IMR-90 (cell line): ENCODE measurements around the gene PHEX. TPM values are rescaled to one million over a fixed set of nuclear protein-coding genes. Genes with fewer than 3 reads are reported as not detected.

Source experiments
- ATAC-seq: fragments of 200-7000 bp; cut with Tn5 transposase; 2 replicates; pipeline ENCODE4 v1.9.1; 2020; ENCODE audit warnings: low read depth, mild to moderate bottlenecking, moderate library complexity
- BruUV-seq: library from RNA; stranded (reverse); fragments of 400-500 nt; replicated peaks from 2 replicates; lab custom pipeline; 2021; lab: Mats Ljungman, UMichigan
- CTCF ChIA-PET: fragments of 300-600 bp; formaldehyde crosslinking; extraction: SDS; loops from one replicate; lab custom pipeline; 2021; ENCODE audit warnings: antibody characterized with exemption; lab: Yijun Ruan, JAX
- POLR2A ChIA-PET: fragments of 300-600 bp; sonication (Branson Sonifier 250); formaldehyde crosslinking; loops from one replicate; lab custom pipeline; 2022; ENCODE audit warnings: antibody characterized with exemption; ENCODE audit not compliant: unreplicated experiment; lab: Charles Lee
- DNase-seq: peaks from one replicate; pipeline ENCODE4 v3.0.0; 2013
- H2AFZ ChIP-seq: replicated peaks from 2 replicates; pipeline ENCODE3; 2013; ENCODE audit warnings: low read length, mild to moderate bottlenecking; ENCODE audit not compliant: poor library complexity
- H2AK5ac ChIP-seq: 2 replicates; pipeline ENCODE4 v1.6.1; 2013; ENCODE audit warnings: low read depth, low read length, inconsistent platforms
- H2AK9ac ChIP-seq: replicated peaks from 2 replicates; pipeline ENCODE3; 2013; ENCODE audit warnings: mild to moderate bottlenecking, low read depth, low read length, moderate library complexity; ENCODE audit not compliant: poor library complexity
- H2BK120ac ChIP-seq: 2 replicates; pipeline ENCODE4 v1.6.1; 2013; ENCODE audit warnings: low read depth, low read length, inconsistent platforms
- H2BK15ac ChIP-seq: 3 replicates; pipeline ENCODE4 v1.6.1; 2013; ENCODE audit warnings: low read depth, low read length, inconsistent platforms
- H2BK20ac ChIP-seq: 2 replicates; pipeline ENCODE4 v1.6.1; 2013; ENCODE audit warnings: low read depth, mild to moderate bottlenecking, inconsistent platforms, low read length, moderate library complexity
- H2BK5ac ChIP-seq: 2 replicates; pipeline ENCODE4 v1.6.1; 2013; ENCODE audit warnings: mild to moderate bottlenecking, low read depth, low read length, inconsistent platforms; ENCODE audit not compliant: poor library complexity, severe bottlenecking
- H3K14ac ChIP-seq: replicated peaks from 2 replicates; pipeline ENCODE4 v1.6.1; 2013; ENCODE audit warnings: low read depth, low read length, inconsistent platforms
- H3K18ac ChIP-seq: 2 replicates; pipeline ENCODE4 v1.6.1; 2013; ENCODE audit warnings: low read depth, low read length, control low read depth
- H3K23ac ChIP-seq: 2 replicates; pipeline ENCODE4 v1.6.1; 2013; ENCODE audit warnings: low read depth, low read length, inconsistent platforms
- H3K27ac ChIP-seq: 2 replicates; pipeline ENCODE4 v1.5.1; 2013; ENCODE audit warnings: mild to moderate bottlenecking, control low read depth, low read length; ENCODE audit not compliant: insufficient read depth
- H3K27me3 ChIP-seq: 2 replicates; pipeline ENCODE4 v1.6.1; 2013; ENCODE audit warnings: low read length; ENCODE audit not compliant: control insufficient read depth, insufficient read depth
- H3K36me3 ChIP-seq: 2 replicates; pipeline ENCODE4 v1.6.1; 2013; ENCODE audit warnings: low read length, mixed read lengths; ENCODE audit not compliant: control insufficient read depth, insufficient read depth
- H3K4ac ChIP-seq: 2 replicates; pipeline ENCODE4 v1.6.1; 2013; ENCODE audit warnings: low read depth, low read length, inconsistent platforms
- H3K4me1 ChIP-seq: 2 replicates; pipeline ENCODE4 v1.6.1; 2013; ENCODE audit warnings: low read length, mixed read lengths; ENCODE audit not compliant: control insufficient read depth, insufficient read depth
- H3K4me2 ChIP-seq: 2 replicates; pipeline ENCODE4 v1.6.1; 2013; ENCODE audit warnings: low read depth, mild to moderate bottlenecking, control low read depth, low read length, moderate library complexity
- H3K4me3 ChIP-seq: 2 replicates; pipeline ENCODE4 v1.5.1; 2013; ENCODE audit warnings: low read depth, mild to moderate bottlenecking, control low read depth, low read length, moderate library complexity; ENCODE audit not compliant: insufficient read depth
- H3K56ac ChIP-seq: 2 replicates; pipeline ENCODE4 v1.6.1; 2013; ENCODE audit warnings: low read length, inconsistent platforms; ENCODE audit not compliant: insufficient read depth; ENCODE audit errors: extremely low read depth
- H3K79me1 ChIP-seq, 2 experiments: 2 replicates each; pipeline ENCODE4 v1.6.1; 2013; ENCODE audit warnings: low read length in 2 of 2, inconsistent platforms in 1 of 2, low read depth in 1 of 2
- H3K9ac ChIP-seq: 2 replicates; pipeline ENCODE4 v1.6.1; 2013; ENCODE audit warnings: low read depth, low read length, control low read depth
- H3K9me1 ChIP-seq: 2 replicates; pipeline ENCODE4 v1.6.1; 2013; ENCODE audit warnings: low read length, inconsistent platforms; ENCODE audit not compliant: insufficient read depth
- H3K9me3 ChIP-seq: 2 replicates; pipeline ENCODE4 v1.6.1; 2013; ENCODE audit warnings: low read length; ENCODE audit not compliant: control insufficient read depth, insufficient read depth
- H4K20me1 ChIP-seq: 2 replicates; pipeline ENCODE4 v1.6.1; 2013; ENCODE audit warnings: low read length, inconsistent platforms; ENCODE audit not compliant: insufficient read depth
- H4K5ac ChIP-seq: 2 replicates; pipeline ENCODE4 v1.6.1; 2013; ENCODE audit warnings: mild to moderate bottlenecking, low read depth, low read length, control low read depth
- H4K8ac ChIP-seq, 2 experiments: 2 replicates each; pipeline ENCODE4 v1.6.1; 2013; ENCODE audit warnings: low read depth in 2 of 2, low read length in 2 of 2, control low read depth in 1 of 2, inconsistent platforms in 1 of 2
- H4K91ac ChIP-seq: 2 replicates; pipeline ENCODE4 v1.6.1; 2013; ENCODE audit warnings: low read depth, low read length, inconsistent platforms; ENCODE audit not compliant: insufficient read depth
- BHLHE40 ChIP-seq: fragments of 150-350 bp; IDR thresholded peaks from 2 replicates; pipeline ENCODE4 v1.6.1; 2016; ENCODE audit warnings: mild to moderate bottlenecking, low read depth, low read length
- CEBPB ChIP-seq: IDR thresholded peaks from 2 replicates; pipeline ENCODE4 v1.6.1; 2012; ENCODE audit warnings: low read depth, low read length, improper control_type of control experiment
- CHD1 ChIP-seq: IDR thresholded peaks from 2 replicates; pipeline ENCODE4 v1.6.1; 2012; ENCODE audit warnings: low read depth, low read length, improper control_type of control experiment
- CTCF ChIP-seq: conservative IDR thresholded peaks from 2 replicates; pipeline ENCODE4 v1.5.1; 2012; ENCODE audit warnings: mild to moderate bottlenecking, low read depth, low read length, improper control_type of control experiment
- ELK1 ChIP-seq: fragments of 150-350 bp; IDR thresholded peaks from 2 replicates; pipeline ENCODE4 v1.6.1; 2016; ENCODE audit warnings: low read depth, mild to moderate bottlenecking, low read length, moderate library complexity, borderline replicate concordance
- FOS ChIP-seq: fragments of 150-350 bp; IDR thresholded peaks from 2 replicates; pipeline ENCODE4 v1.6.1; 2016; ENCODE audit warnings: low read depth, low read length
- MAFK ChIP-seq: IDR thresholded peaks from 2 replicates; pipeline ENCODE4 v1.6.1; 2012; ENCODE audit warnings: low read depth, low read length, improper control_type of control experiment
- MAZ ChIP-seq: IDR thresholded peaks from 2 replicates; pipeline ENCODE4 v1.6.1; 2012; ENCODE audit warnings: low read depth, mild to moderate bottlenecking, low read length, improper control_type of control experiment, moderate library complexity, borderline replicate concordance
- MXI1 ChIP-seq: IDR thresholded peaks from 2 replicates; pipeline ENCODE4 v1.6.1; 2012; ENCODE audit warnings: low read depth, mild to moderate bottlenecking, low read length, moderate library complexity, borderline replicate concordance
- NFE2L2 ChIP-seq: fragments of 150-350 bp; IDR thresholded peaks from 2 replicates; pipeline ENCODE4 v1.6.1; 2016; ENCODE audit warnings: low read depth, mild to moderate bottlenecking, low read length
- POLR2A ChIP-seq: IDR thresholded peaks from 2 replicates; pipeline ENCODE4 v1.6.1; 2012; ENCODE audit warnings: mild to moderate bottlenecking, low read depth, low read length
- RAD21 ChIP-seq: IDR thresholded peaks from 2 replicates; pipeline ENCODE4 v1.6.1; 2012; ENCODE audit warnings: low read length, improper control_type of control experiment
- RCOR1 ChIP-seq: IDR thresholded peaks from 2 replicates; pipeline ENCODE4 v1.6.1; 2012; ENCODE audit warnings: mild to moderate bottlenecking, low read length, improper control_type of control experiment; ENCODE audit not compliant: insufficient replicate concordance
- RFX5 ChIP-seq: IDR thresholded peaks from 2 replicates; pipeline ENCODE4 v1.8.0; 2012; ENCODE audit warnings: low read depth, mild to moderate bottlenecking, low read length, moderate library complexity
- SMC3 ChIP-seq: fragments of 150-350 bp; IDR thresholded peaks from 2 replicates; pipeline ENCODE4 v1.6.1; 2016; ENCODE audit warnings: low read depth, mild to moderate bottlenecking, antibody characterized with exemption, low read length, moderate library complexity
- USF2 ChIP-seq: fragments of 150-350 bp; IDR thresholded peaks from 2 replicates; pipeline ENCODE4 v1.6.1; 2017; ENCODE audit warnings: mild to moderate bottlenecking, antibody characterized with exemption, low read length, low read depth
- dilution Hi-C: fragments of 300-500 bp; cut with HindIII; formaldehyde crosslinking; loops from one replicate; pipeline ENCODE4 v1.14.3; 2018; ENCODE audit warnings: low sequenced_read_pairs; ENCODE audit not compliant: unreplicated experiment
- in situ Hi-C: fragments of 300-500 bp; cut with MboI; formaldehyde crosslinking; loops from 3 replicates; pipeline ENCODE4 v1.14.3; 2019; ENCODE audit warnings: low sequenced_read_pairs, inconsistent platforms, mixed read lengths
- intact Hi-C: fragments of 100-400 bp; cut with micrococcal nuclease; formaldehyde crosslinking; loops from 2 replicates; pipeline ENCODE4 v1.10.0; 2022
- polyA plus RNA-seq, 3 experiments: library from polyadenylated mRNA; depleted of rRNA; stranded (reverse); fragments of >200 nt; gene quantifications; 2 replicates each; pipeline ENCODE4 v1.2.3, GENCODE V29; 2012; ENCODE audit warnings: low replicate concordance in 1 of 3
- total RNA-seq: library from RNA; depleted of rRNA; stranded (reverse); fragments of >200 nt; gene quantifications from 2 replicates; pipeline ENCODE4 v1.2.3, GENCODE V29; 2012

The PHEX gene
- total and polyA plus RNA-seq, 2 of the 4 experiments (the other 2 are of a cell fraction), result 0.10 to 0.18 TPM

- Histone ChIP-seq H3K18ac (no peak overlapping the region), H2BK15ac (no peak overlapping the region), H3K79me1 (no peaks in the 10 kb centered on the region), H3K14ac (no peak overlapping the region), H3K23ac (no peak overlapping the region), H3K4me3 (no peak overlapping the region), H3K4me2 (no peak overlapping the region), H4K91ac (no peak overlapping the region), H4K8ac (no peak overlapping the region), H3K27me3 (no peaks in the 10 kb centered on the region), H3K9me3 (no peaks in the 10 kb centered on the region), H3K9me1 (no peaks in the 10 kb centered on the region), H4K5ac (no peak overlapping the region), H2BK20ac (no peak overlapping the region), H2AK9ac (no peak overlapping the region), H2BK5ac (no peak overlapping the region), H2AFZ (no peak overlapping the region), H2BK120ac (no peak overlapping the region), H3K9ac (no peak overlapping the region), H3K4me1 (no peaks in the 10 kb centered on the region), H3K56ac (no peak overlapping the region), H3K4ac (no peak overlapping the region), H3K27ac (no peak overlapping the region), H2AK5ac (no peak overlapping the region), H4K20me1 (no peaks in the 10 kb centered on the region), H3K36me3 (no peaks in the 10 kb centered on the region)
- ChIA-PET CTCF (no interaction called here), POLR2A (no interaction called here)
- DNase-seq (no peak), ATAC-seq (no peak)
- BruUV-seq, result no TSS peak
- intact Hi-C loops (no loop called here), dilution Hi-C loops (no loop called here), in situ Hi-C loops (no loop called here)
- TF ChIP-seq ELK1 (no peak), MAFK (no peak), POLR2A (no peak), USF2 (no peak), MXI1 (no peak), RAD21 (no peak), CHD1 (no peak), MAZ (no peak), RCOR1 (no peak), BHLHE40 (no peak), CEBPB (no peak), SMC3 (no peak), NFE2L2 (no peak), FOS (no peak), RFX5 (no peak), CTCF (no peak)
Observed at GRCh38 chrX:22203186-22203585, 171.1 kb downstream of the PHEX start.
